Panc1 (cell line): ENCODE results near the gene CNKSR1. TPM values are rescaled to one million over a fixed set of nuclear protein-coding genes. Genes with fewer than 3 reads are reported as not detected.
A peak's percentile ranks its signal among the peaks of the same experiment; 100 is the strongest.

Source experiments
- ATAC-seq: fragments of 200-7000 bp; cut with Tn5 transposase; 2 replicates; pipeline ENCODE4 v1.9.1; 2020; ENCODE audit warnings: mild to moderate bottlenecking, moderate library complexity
- BruUV-seq: library from RNA; stranded (reverse); fragments of 400-500 nt; replicated peaks from 2 replicates; lab custom pipeline; 2021; lab: Mats Ljungman, UMichigan
- CTCF ChIA-PET: fragments of 300-600 bp; sonication (Branson Sonifier 250); formaldehyde crosslinking; loops from one replicate; lab custom pipeline; 2022; ENCODE audit warnings: antibody characterized with exemption; lab: Charles Lee
- POLR2A ChIA-PET: fragments of 300-600 bp; sonication (Branson Sonifier 250); formaldehyde crosslinking; loops from one replicate; lab custom pipeline; 2022; ENCODE audit warnings: antibody characterized with exemption; lab: Charles Lee
- DNase-seq: peaks from one replicate; pipeline ENCODE4 v3.0.0-alpha.2; 2010; ENCODE audit warnings: low read depth, low spot score
- H3K27ac ChIP-seq: 2 replicates; pipeline ENCODE4 v1.5.1; 2011; ENCODE audit warnings: mild to moderate bottlenecking, low read length, inconsistent platforms
- H3K27me3 ChIP-seq: fragments of 200-500 bp; sonication (Bioruptor generic); 2 replicates; pipeline ENCODE4 v1.6.0; 2014; ENCODE audit warnings: low read length, inconsistent platforms; ENCODE audit not compliant: control insufficient read depth, insufficient read depth
- H3K36me3 ChIP-seq: fragments of 200-500 bp; sonication (Bioruptor generic); 2 replicates; pipeline ENCODE4 v1.5.1; 2014; ENCODE audit warnings: inconsistent platforms, mild to moderate bottlenecking, low read length, moderate library complexity; ENCODE audit not compliant: control insufficient read depth, insufficient read depth
- H3K4me1 ChIP-seq: 2 replicates; pipeline ENCODE4 v1.5.1; 2011; ENCODE audit warnings: inconsistent platforms, mild to moderate bottlenecking, low read length, moderate library complexity; ENCODE audit not compliant: control insufficient read depth, insufficient read depth
- H3K4me3 ChIP-seq, 2 experiments: 2 replicates each; pipeline ENCODE4 v1.5.1; 2011 to 2012; ENCODE audit warnings: low read depth in 2 of 2, low read length in 2 of 2, mild to moderate bottlenecking in 2 of 2, inconsistent platforms in 1 of 2, moderate library complexity in 1 of 2
- H3K9me3 ChIP-seq: fragments of 200-500 bp; sonication (Bioruptor generic); 2 replicates; pipeline ENCODE4 v1.5.1; 2014; ENCODE audit warnings: low read depth, mild to moderate bottlenecking, inconsistent platforms, low read length, moderate library complexity; ENCODE audit not compliant: control insufficient read depth, insufficient read depth
- POLR2AphosphoS5 ChIP-seq: IDR thresholded peaks from 2 replicates; pipeline ENCODE4 v1.6.1; 2012; ENCODE audit warnings: mild to moderate bottlenecking, low read depth, low read length, moderate library complexity
- SIN3A ChIP-seq: IDR thresholded peaks from 2 replicates; pipeline ENCODE4 v1.6.1; 2012; ENCODE audit warnings: low read depth, mild to moderate bottlenecking, low read length, moderate library complexity, borderline replicate concordance; ENCODE audit not compliant: insufficient read depth
- TCF7L2 ChIP-seq: IDR thresholded peaks from 2 replicates; pipeline ENCODE4 v1.6.1; 2011; ENCODE audit warnings: mild to moderate bottlenecking, low read depth, low read length, inconsistent platforms
- in situ Hi-C: cut with HindIII; loops from 2 replicates; pipeline ENCODE4 v1.10.0; 2016; ENCODE audit warnings: low sequenced_read_pairs, low pct_unique_long_range_greater_than_20kb
- intact Hi-C: fragments of 100-400 bp; cut with micrococcal nuclease; formaldehyde crosslinking; loops from one replicate; pipeline ENCODE4 v1.10.0; 2022; ENCODE audit not compliant: unreplicated experiment
- total RNA-seq: library from RNA; stranded (reverse); gene quantifications from one replicate; pipeline ENCODE4 v1.2.1, GENCODE V29; 2021; ENCODE audit not compliant: unreplicated experiment
- TF ChIP-seq, protein P1 (sequence below): fragments of 450-650 bp; IDR thresholded peaks from 2 replicates; pipeline ENCODE4 v1.5.1; 2017; ENCODE audit warnings: mild to moderate bottlenecking
- TF ChIP-seq, protein P2 (sequence below), 2 experiments: IDR thresholded peaks; 2 replicates each; pipeline ENCODE4 v1.6.1; 2011 to 2012; ENCODE audit warnings: low read depth in 2 of 2, control low read depth in 1 of 2, low read length in 1 of 2, mild to moderate bottlenecking in 1 of 2, moderate library complexity in 1 of 2; ENCODE audit not compliant: insufficient read depth in 1 of 2

Gene CNKSR1
- total RNA-seq, 1 experiment from 2014 or later, result 13.7 TPM

DNA sequence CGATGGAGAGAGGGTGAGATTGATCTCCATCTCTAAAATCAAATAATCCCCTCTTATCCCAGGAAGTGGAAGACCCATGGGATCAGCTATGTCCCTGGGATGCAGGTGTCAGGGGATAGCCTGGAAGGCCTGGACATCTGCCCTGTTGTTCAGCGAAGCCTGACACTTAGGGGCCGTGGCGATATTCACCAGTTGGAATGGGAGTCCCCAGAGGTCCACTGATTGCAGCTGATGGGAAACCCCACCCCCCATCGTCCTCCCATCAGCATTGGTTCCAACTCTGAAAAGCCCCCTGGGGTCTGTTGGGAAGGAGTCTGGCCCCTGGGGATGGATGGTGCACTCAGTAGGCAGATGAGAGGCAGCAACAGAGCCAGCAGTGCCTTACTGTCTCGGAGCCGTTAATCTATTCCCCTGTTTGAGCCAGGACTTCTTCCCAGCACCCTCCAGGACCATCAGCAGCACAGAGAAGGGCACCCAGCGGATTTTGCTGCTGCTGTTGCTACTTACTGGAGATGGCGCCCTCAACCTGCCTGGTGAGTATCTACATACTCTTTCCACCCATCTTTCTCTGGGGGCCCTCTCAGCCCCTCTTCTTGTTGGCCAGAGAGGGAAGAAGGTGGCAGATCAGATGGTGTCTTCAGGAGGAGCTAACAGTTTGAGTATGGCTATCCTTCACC is 26.5 kb downstream of the CNKSR1 start:
- Histone ChIP-seq H3K36me3 (no peaks in the 10 kb centered on the region), H3K27me3 (no peaks in the 10 kb centered on the region), H3K9me3 (no peaks in the 10 kb centered on the region), H3K4me1 (no peaks in the 10 kb centered on the region), H3K27ac (no peak overlapping the region), H3K4me3 (no peak overlapping the region)
- ChIA-PET CTCF (no interaction called here), POLR2A (no interaction called here)
- intact Hi-C loops, result no loop called here
- no TSS peak for BruUV-seq
- TF ChIP-seq SIN3A (no peak), TCF7L2 (no peak), POLR2AphosphoS5 (no peak)
- TF ChIP-seq, protein P1, sequence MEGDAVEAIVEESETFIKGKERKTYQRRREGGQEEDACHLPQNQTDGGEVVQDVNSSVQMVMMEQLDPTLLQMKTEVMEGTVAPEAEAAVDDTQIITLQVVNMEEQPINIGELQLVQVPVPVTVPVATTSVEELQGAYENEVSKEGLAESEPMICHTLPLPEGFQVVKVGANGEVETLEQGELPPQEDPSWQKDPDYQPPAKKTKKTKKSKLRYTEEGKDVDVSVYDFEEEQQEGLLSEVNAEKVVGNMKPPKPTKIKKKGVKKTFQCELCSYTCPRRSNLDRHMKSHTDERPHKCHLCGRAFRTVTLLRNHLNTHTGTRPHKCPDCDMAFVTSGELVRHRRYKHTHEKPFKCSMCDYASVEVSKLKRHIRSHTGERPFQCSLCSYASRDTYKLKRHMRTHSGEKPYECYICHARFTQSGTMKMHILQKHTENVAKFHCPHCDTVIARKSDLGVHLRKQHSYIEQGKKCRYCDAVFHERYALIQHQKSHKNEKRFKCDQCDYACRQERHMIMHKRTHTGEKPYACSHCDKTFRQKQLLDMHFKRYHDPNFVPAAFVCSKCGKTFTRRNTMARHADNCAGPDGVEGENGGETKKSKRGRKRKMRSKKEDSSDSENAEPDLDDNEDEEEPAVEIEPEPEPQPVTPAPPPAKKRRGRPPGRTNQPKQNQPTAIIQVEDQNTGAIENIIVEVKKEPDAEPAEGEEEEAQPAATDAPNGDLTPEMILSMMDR, result no peak
- TF ChIP-seq, protein P2, sequence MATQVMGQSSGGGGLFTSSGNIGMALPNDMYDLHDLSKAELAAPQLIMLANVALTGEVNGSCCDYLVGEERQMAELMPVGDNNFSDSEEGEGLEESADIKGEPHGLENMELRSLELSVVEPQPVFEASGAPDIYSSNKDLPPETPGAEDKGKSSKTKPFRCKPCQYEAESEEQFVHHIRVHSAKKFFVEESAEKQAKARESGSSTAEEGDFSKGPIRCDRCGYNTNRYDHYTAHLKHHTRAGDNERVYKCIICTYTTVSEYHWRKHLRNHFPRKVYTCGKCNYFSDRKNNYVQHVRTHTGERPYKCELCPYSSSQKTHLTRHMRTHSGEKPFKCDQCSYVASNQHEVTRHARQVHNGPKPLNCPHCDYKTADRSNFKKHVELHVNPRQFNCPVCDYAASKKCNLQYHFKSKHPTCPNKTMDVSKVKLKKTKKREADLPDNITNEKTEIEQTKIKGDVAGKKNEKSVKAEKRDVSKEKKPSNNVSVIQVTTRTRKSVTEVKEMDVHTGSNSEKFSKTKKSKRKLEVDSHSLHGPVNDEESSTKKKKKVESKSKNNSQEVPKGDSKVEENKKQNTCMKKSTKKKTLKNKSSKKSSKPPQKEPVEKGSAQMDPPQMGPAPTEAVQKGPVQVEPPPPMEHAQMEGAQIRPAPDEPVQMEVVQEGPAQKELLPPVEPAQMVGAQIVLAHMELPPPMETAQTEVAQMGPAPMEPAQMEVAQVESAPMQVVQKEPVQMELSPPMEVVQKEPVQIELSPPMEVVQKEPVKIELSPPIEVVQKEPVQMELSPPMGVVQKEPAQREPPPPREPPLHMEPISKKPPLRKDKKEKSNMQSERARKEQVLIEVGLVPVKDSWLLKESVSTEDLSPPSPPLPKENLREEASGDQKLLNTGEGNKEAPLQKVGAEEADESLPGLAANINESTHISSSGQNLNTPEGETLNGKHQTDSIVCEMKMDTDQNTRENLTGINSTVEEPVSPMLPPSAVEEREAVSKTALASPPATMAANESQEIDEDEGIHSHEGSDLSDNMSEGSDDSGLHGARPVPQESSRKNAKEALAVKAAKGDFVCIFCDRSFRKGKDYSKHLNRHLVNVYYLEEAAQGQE (IDR thresholded peaks at IDR 0.05; ENCODE audit: insufficient read depth in 1 of 2, low read depth in 2 of 2, low read length in 1 of 2), result no peak
- DNase-seq, result no peak
- ATAC-seq, result no peak
- in situ Hi-C loops, result no loop called here

DNA sequence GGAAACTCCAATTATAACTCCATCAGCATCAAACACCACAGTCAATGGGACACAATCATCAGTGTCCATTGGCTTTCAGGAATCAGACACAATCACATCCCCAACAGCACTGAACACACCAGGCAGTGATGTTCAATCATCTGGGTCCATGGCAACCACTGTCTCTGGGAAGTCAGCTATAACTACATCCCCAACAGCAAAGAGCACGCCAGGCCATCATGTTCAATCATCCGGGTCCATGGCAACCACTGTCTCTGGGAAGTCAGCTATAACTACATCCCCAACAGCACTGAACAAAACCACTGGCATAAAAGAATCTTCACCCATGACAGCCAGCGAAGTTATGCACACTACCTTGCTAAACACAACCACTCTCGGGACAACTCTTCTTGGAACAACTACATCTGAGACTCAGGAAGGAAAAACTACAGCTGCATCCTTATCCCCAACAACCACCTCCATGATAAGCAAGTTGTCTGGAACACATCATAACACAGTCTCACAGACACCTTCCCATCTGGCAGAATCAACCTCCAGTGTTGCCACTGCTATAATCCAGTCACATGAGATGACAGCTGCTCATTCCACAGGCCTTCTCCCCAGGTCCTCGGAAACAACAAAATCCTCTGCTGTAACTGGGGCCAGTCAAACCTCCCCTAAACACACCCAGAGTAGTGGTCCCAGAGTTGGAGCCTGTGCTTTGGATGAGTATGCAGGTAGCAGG is 33.0 kb downstream of the CNKSR1 start:
- in situ Hi-C loops, result no loop called here
- TF ChIP-seq, protein P2 (IDR thresholded peaks at IDR 0.05; ENCODE audit: insufficient read depth in 1 of 2, low read depth in 2 of 2, low read length in 1 of 2), result no peak
- TF ChIP-seq POLR2AphosphoS5 (no peak), TCF7L2 (no peak), SIN3A (no peak)
- TF ChIP-seq, protein P1, result no peak
- ChIA-PET POLR2A (no interaction called here), CTCF (no interaction called here)
- Histone ChIP-seq H3K27me3 (no peaks in the 10 kb centered on the region), H3K9me3 (no peaks in the 10 kb centered on the region), H3K27ac (no peak overlapping the region), H3K4me3 (no peak overlapping the region), H3K4me1 (no peaks in the 10 kb centered on the region), H3K36me3 (no peaks in the 10 kb centered on the region)
- DNase-seq, result no peak
- BruUV-seq, result no TSS peak
- intact Hi-C loops, result no loop called here
- ATAC-seq, result peak; percentile 42; the same call in 1 of the 2 replicates
